Gastroesophageal sphincter (tissue), 3 donors: ENCODE results near the gene PARD3.

Source experiments
- EP300 ChIP-seq: sonication (generic); formaldehyde crosslinking; IDR thresholded peaks from one replicate; pipeline ENCODE4 v1.6.1; 2017; ENCODE audit warnings: antibody characterized with exemption, mild to moderate bottlenecking
- POLR2A ChIP-seq, 2 donors: fragments of 450-650 bp; IDR thresholded peaks; one replicate each; pipeline ENCODE4 v1.6.1; 2017; ENCODE audit warnings: antibody characterized with exemption in 2 of 2, mild to moderate bottlenecking in 2 of 2, moderate library complexity in 1 of 2
- POLR2AphosphoS5 ChIP-seq: sonication (generic); formaldehyde crosslinking; IDR thresholded peaks from one replicate; pipeline ENCODE4 v1.6.1; 2017; ENCODE audit warnings: antibody characterized with exemption
- TF ChIP-seq, protein P1 (sequence below), 4 experiments: fragments of 200-600 bp in 2 of 4; fragments of 450-650 bp in 2 of 4; sonication (generic) in 1 of 4; IDR thresholded peaks; one replicate each; pipeline ENCODE4 v1.5.1; 2017 to 2019; ENCODE audit warnings: antibody characterized with exemption in 4 of 4, mild to moderate bottlenecking in 2 of 4, moderate library complexity in 2 of 4

DNA sequence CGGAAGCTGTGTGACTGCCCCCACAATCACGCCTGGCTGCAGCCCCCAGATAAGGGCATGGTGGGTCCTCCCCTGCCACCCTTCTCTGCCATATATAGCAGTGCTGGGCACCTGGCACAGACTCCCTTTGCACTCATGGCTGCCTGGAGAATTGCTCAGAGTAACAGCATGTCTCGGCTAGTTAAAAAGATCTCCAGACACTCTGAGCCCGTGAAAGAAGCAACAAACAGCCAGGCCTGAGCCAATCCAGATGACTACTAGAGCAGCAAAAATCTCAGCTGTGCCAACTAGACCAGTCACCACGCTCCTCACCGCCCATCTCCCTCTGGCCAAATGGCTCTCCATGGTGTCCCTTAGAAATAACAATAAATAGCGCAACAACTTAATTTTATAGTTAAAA lies 71.3 kb downstream of the PARD3 start:
- TF ChIP-seq, protein P1, sequence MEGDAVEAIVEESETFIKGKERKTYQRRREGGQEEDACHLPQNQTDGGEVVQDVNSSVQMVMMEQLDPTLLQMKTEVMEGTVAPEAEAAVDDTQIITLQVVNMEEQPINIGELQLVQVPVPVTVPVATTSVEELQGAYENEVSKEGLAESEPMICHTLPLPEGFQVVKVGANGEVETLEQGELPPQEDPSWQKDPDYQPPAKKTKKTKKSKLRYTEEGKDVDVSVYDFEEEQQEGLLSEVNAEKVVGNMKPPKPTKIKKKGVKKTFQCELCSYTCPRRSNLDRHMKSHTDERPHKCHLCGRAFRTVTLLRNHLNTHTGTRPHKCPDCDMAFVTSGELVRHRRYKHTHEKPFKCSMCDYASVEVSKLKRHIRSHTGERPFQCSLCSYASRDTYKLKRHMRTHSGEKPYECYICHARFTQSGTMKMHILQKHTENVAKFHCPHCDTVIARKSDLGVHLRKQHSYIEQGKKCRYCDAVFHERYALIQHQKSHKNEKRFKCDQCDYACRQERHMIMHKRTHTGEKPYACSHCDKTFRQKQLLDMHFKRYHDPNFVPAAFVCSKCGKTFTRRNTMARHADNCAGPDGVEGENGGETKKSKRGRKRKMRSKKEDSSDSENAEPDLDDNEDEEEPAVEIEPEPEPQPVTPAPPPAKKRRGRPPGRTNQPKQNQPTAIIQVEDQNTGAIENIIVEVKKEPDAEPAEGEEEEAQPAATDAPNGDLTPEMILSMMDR (IDR thresholded peaks at IDR 0.05), result no peak
- TF ChIP-seq POLR2AphosphoS5 (peak; percentile 89), POLR2A (IDR thresholded peaks at IDR 0.05) (no peak), EP300 (no peak)
